ENCODE measurements around the gene SPEF1. TPM values are rescaled to one million over a fixed set of nuclear protein-coding genes. Genes with fewer than 3 reads are reported as not detected.

The SPEF1 gene
- total RNA-seq, 1 donor from 2014 or later, result 0.22 TPM

GRCh38 chr20:3731944-3732326 is 49.3 kb downstream of the SPEF1 start:
- peaks cover 13% of the 10 kb centered on the region for H3K27me3 Mint-ChIP-seq (ENCODE audit: unreplicated experiment)
- TF ChIP-seq CTCF (IDR thresholded peaks at IDR 0.05; ENCODE audit: partially characterized antibody, unreplicated experiment), result no peak
- peaks cover 5% of the 10 kb centered on the region for H3K9me3 Mint-ChIP-seq (ENCODE audit: unreplicated experiment)
- no peak for DNase-seq
- peaks cover 6% of the 10 kb centered on the region for H3K4me1 Mint-ChIP-seq (ENCODE audit: low read depth, unreplicated experiment)
- no peak overlapping the region for H3K27ac Mint-ChIP-seq (ENCODE audit: unreplicated experiment)
- no peak overlapping the region for H3K4me3 Mint-ChIP-seq (ENCODE audit: unreplicated experiment)
- H3K36me3 Mint-ChIP-seq (ENCODE audit: unreplicated experiment), result no peaks in the 10 kb centered on the region

- no peak for TF ChIP-seq CTCF (IDR thresholded peaks at IDR 0.05; ENCODE audit: partially characterized antibody, unreplicated experiment)
- Mint-ChIP-seq H3K4me1 (ENCODE audit: low read depth, unreplicated experiment) (peaks cover 6% of the 10 kb centered on the region), H3K4me3 (ENCODE audit: unreplicated experiment) (no peak overlapping the region), H3K9me3 (ENCODE audit: unreplicated experiment) (peaks cover 5% of the 10 kb centered on the region), H3K36me3 (ENCODE audit: unreplicated experiment) (no peaks in the 10 kb centered on the region), H3K27ac (ENCODE audit: unreplicated experiment) (peak overlapping the region; percentile 14), H3K27me3 (ENCODE audit: unreplicated experiment) (peaks cover 14% of the 10 kb centered on the region)
- no peak for DNase-seq
Measured at GRCh38 chr20:3730803-3731672, 50.2 kb downstream of the SPEF1 start.

GRCh38 chr20:3729811-3730540 is 51.3 kb downstream of the SPEF1 start:
- peaks cover 17% of the 10 kb centered on the region for H3K27me3 Mint-ChIP-seq (ENCODE audit: unreplicated experiment)
- H3K27ac Mint-ChIP-seq (ENCODE audit: unreplicated experiment), result no peak overlapping the region
- H3K36me3 Mint-ChIP-seq (ENCODE audit: unreplicated experiment), result no peaks in the 10 kb centered on the region
- peaks cover 7% of the 10 kb centered on the region for H3K4me1 Mint-ChIP-seq (ENCODE audit: low read depth, unreplicated experiment)
- no peak for DNase-seq
- no peak for TF ChIP-seq CTCF (IDR thresholded peaks at IDR 0.05; ENCODE audit: partially characterized antibody, unreplicated experiment)
- no peak overlapping the region for H3K4me3 Mint-ChIP-seq (ENCODE audit: unreplicated experiment)
- peaks cover 5% of the 10 kb centered on the region for H3K9me3 Mint-ChIP-seq (ENCODE audit: unreplicated experiment)

- no peaks in the 10 kb centered on the region for H3K36me3 Mint-ChIP-seq (ENCODE audit: unreplicated experiment)
- H3K4me3 Mint-ChIP-seq (ENCODE audit: unreplicated experiment), result no peak overlapping the region
- peaks cover 5% of the 10 kb centered on the region for H3K9me3 Mint-ChIP-seq (ENCODE audit: unreplicated experiment)
- H3K27me3 Mint-ChIP-seq (ENCODE audit: unreplicated experiment), result peaks cover 15% of the 10 kb centered on the region
- no peak for TF ChIP-seq CTCF (IDR thresholded peaks at IDR 0.05; ENCODE audit: partially characterized antibody, unreplicated experiment)
- peaks cover 7% of the 10 kb centered on the region for H3K4me1 Mint-ChIP-seq (ENCODE audit: low read depth, unreplicated experiment)
- H3K27ac Mint-ChIP-seq (ENCODE audit: unreplicated experiment), result no peak overlapping the region
- DNase-seq, result no peak
Measured at GRCh38 chr20:3729378-3729777, 51.9 kb downstream of the SPEF1 start.

- Mint-ChIP-seq H3K36me3 (ENCODE audit: unreplicated experiment) (no peaks in the 10 kb centered on the region), H3K27ac (ENCODE audit: unreplicated experiment) (no peak overlapping the region), H3K4me1 (ENCODE audit: low read depth, unreplicated experiment) (peaks cover 7% of the 10 kb centered on the region)
Measured at GRCh38 chr20:3728876-3729275, 52.4 kb downstream of the SPEF1 start.

More at GRCh38 chr20:3728876-3729275, 52.4 kb downstream of the SPEF1 start:
- H3K9me3 Mint-ChIP-seq (ENCODE audit: unreplicated experiment), result peaks cover 5% of the 10 kb centered on the region
- no peak for DNase-seq
- no peak for TF ChIP-seq CTCF (IDR thresholded peaks at IDR 0.05; ENCODE audit: partially characterized antibody, unreplicated experiment)
- no peak overlapping the region for H3K4me3 Mint-ChIP-seq (ENCODE audit: unreplicated experiment)
- peaks cover 14% of the 10 kb centered on the region for H3K27me3 Mint-ChIP-seq (ENCODE audit: unreplicated experiment)
